ENCODE results near the gene GTF3C2. TPM values are rescaled to one million over a fixed set of nuclear protein-coding genes. Genes with fewer than 3 reads are reported as not detected.
A peak's percentile ranks its signal among the peaks of the same experiment; 100 is the strongest.

Gene GTF3C2
- total and polyA plus RNA-seq, 2 of the 13 experiments (the other 11 are each of a cell fraction or from before 2014, with no cell fraction given), result 77.5 to 130 TPM

DNA sequence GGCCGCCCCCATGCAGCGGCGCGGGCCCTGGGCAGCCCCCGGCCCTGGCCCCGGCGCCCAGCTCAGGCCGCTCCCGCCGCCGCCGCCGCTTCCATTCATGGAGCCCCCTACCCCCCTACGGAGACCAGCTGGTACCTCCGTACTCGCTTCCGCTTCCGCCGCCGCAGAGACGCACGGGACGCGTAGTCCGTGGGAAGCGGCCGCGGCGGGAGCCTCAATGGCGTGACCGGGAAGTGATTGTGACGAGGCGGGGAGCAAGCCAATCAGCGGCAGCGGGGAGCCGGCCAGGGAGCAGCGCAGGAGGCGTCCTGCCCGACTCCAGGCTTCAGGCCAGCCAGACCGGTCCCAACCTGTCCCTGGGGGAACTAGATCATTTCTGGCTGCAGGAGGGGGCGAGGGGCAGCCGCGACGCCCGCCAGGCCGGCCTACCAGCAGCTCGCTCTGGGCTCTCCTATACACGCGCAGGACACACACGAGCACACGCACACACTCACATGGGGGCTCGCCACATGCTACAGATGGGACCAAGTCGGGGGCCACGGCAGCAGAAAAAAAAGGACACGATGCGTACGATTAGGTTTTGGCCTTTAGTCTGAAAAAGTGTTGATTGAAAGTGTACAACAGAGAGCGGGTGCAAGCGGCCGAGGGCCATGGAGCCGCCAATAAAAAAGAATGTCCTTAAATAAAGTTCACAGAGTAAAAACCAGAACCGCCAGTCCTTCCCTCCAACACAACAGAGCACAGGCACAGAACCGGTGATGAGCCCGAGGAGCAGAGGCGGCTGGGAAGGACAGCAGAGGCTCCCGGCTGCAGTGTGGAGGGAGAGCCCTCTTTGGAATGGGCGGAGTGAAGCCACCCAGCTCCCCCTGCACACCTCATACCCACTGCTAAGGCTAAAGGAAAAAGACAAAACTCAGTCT is 24.3 kb upstream of the GTF3C2 start, which contains the start of gene ZNF513:
Gene ZNF513, minus strand, starts transcription at position 109 of the 920 bp plus-strand sequence. CDS start 208 bp downstream, outside the sequence.
- 82% methylated on average over 67 of the region's 67 CpGs for WGBS (ENCODE audit: low lambda C conversion rate)
- peak; percentile 56 for ATAC-seq
- intact Hi-C loops (cut with micrococcal nuclease; ENCODE audit: unreplicated experiment), result no loop called here
- TF ChIP-seq FOXO4 (CRISPR knock-in tag; conservative IDR thresholded peaks at IDR 0.05), result no peak
- no peak; the same call in 1 of the 2 replicates for TF ChIP-seq POGZ (CRISPR knock-in tag; IDR thresholded peaks at IDR 0.05)
- TF ChIP-seq SRSF9 (IDR thresholded peaks at IDR 0.05; ENCODE audit: borderline replicate concordance, insufficient read depth, low read depth, low read length, poor library complexity, severe bottlenecking), result no peak
- TF ChIP-seq ZMAT3 (CRISPR knock-in tag; conservative IDR thresholded peaks at IDR 0.05), result no peak
- no peak for TF ChIP-seq ZNF629 (CRISPR knock-in tag; conservative IDR thresholded peaks at IDR 0.05)
- TF ChIP-seq MATR3 (CRISPR knock-in tag; IDR thresholded peaks at IDR 0.05), result no peak
- TF ChIP-seq, protein P1, sequence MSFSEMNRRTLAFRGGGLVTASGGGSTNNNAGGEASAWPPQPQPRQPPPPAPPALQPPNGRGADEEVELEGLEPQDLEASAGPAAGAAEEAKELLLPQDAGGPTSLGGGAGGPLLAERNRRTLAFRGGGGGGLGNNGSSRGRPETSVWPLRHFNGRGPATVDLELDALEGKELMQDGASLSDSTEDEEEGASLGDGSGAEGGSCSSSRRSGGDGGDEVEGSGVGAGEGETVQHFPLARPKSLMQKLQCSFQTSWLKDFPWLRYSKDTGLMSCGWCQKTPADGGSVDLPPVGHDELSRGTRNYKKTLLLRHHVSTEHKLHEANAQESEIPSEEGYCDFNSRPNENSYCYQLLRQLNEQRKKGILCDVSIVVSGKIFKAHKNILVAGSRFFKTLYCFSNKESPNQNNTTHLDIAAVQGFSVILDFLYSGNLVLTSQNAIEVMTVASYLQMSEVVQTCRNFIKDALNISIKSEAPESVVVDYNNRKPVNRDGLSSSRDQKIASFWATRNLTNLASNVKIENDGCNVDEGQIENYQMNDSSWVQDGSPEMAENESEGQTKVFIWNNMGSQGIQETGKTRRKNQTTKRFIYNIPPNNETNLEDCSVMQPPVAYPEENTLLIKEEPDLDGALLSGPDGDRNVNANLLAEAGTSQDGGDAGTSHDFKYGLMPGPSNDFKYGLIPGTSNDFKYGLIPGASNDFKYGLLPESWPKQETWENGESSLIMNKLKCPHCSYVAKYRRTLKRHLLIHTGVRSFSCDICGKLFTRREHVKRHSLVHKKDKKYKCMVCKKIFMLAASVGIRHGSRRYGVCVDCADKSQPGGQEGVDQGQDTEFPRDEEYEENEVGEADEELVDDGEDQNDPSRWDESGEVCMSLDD (CRISPR knock-in tag; IDR thresholded peaks at IDR 0.05; ENCODE audit: borderline replicate concordance), result no peak
- no peak for TF ChIP-seq TAF1 (CRISPR knock-in tag; IDR thresholded peaks at IDR 0.05)
- peak; percentile 19 for TF ChIP-seq FOSL2 (CRISPR knock-in tag; IDR thresholded peaks at IDR 0.05)
- TF ChIP-seq GTF3A (CRISPR knock-in tag; conservative IDR thresholded peaks at IDR 0.05), result no peak
- TF ChIP-seq CC2D1A (CRISPR knock-in tag; IDR thresholded peaks at IDR 0.05), result no peak
- TF ChIP-seq ZBTB43 (CRISPR knock-in tag; conservative IDR thresholded peaks at IDR 0.05), result no peak
- no peak for TF ChIP-seq RNF2 (conservative IDR thresholded peaks at IDR 0.05; ENCODE audit: low read depth)
- no peak for TF ChIP-seq SRSF4 (IDR thresholded peaks at IDR 0.05; ENCODE audit: low read depth, low read length, poor library complexity, severe bottlenecking)
- peak; percentile 9 for TF ChIP-seq SKI (IDR thresholded peaks at IDR 0.05; ENCODE audit: partially characterized antibody)
- TF ChIP-seq THYN1 (CRISPR knock-in tag; IDR thresholded peaks at IDR 0.05; ENCODE audit: borderline replicate concordance, low read depth), result no peak
- no peak for TF ChIP-seq ZNF251 (CRISPR knock-in tag; IDR thresholded peaks at IDR 0.05)
- TF ChIP-seq ZSCAN20 (CRISPR knock-in tag; IDR thresholded peaks at IDR 0.05; ENCODE audit: borderline replicate concordance), result no peak

More for the DNA sequence above, 24.3 kb upstream of the GTF3C2 start, which contains the start of gene ZNF513:
- no TSS peak for BruUV-seq (replicated peaks)
- DNase-seq (ENCODE audit: low spot score) (peak; percentile 63), FAIRE-seq (no peak)
- Histone ChIP-seq H3K27ac (ENCODE audit: extremely low read length, insufficient read depth, low read length) (peak within 1 kb of the TSS; percentile 85), H3K4me3 (replicated peaks in 1 of 3; ENCODE audit: insufficient read depth in 1 of 3, low read depth in 2 of 3, low read length in 3 of 3) (peak within 1 kb of the TSS; percentile 50 to 75 (median 63)), H3K4me1 (ENCODE audit: insufficient read depth, low read length) (peaks cover 26% of the 10 kb centered on the region), H3K36me3 (replicated peaks in 1 of 2; ENCODE audit: control insufficient read depth in 1 of 2, insufficient read depth in 2 of 2, low read length in 2 of 2) (peaks cover 46 to 71% of the 10 kb centered on the region in 2 experiments), H3K9me3 (ENCODE audit: low read length) (no peaks in the 10 kb centered on the region), H4K20me1 (ENCODE audit: insufficient read depth, low read length) (peaks cover 3% of the 10 kb centered on the region; the same call in 1 of the 2 replicates), H3K4me2 (ENCODE audit: low read depth, low read length) (peak within 1 kb of the TSS; percentile 90), H3K27me3 (ENCODE audit: control insufficient read depth in 1 of 2, insufficient read depth in 2 of 2, low read length in 2 of 2) (no peaks in the 10 kb centered on the region), H3K79me2 (ENCODE audit: insufficient read depth, low read length) (peaks cover 3% of the 10 kb centered on the region), H3K9ac (ENCODE audit: insufficient read depth, low read depth, low read length) (peak within 1 kb of the TSS; percentile 75), H2AFZ (ENCODE audit: low read length) (no peak within 1 kb of the TSS)
- ChIA-PET CTCF (ENCODE audit: low intra/inter-chr PET ratio, low total read pairs) (no interaction called here), POLR2A (interaction anchor here (1.1 to 5.1 kb wide), 5 partner anchors 10 to 59 kb away, joined by 6 to 38 read pairs (median 22); partner anchors contain the start of genes EIF2B4, GTF3C2, MPV17 and NRBP1)
- in situ Hi-C loops (cut with HindIII; ENCODE audit: extremely low pct_ligation_motif_present, low pct_unique_long_range_greater_than_20kb), result no loop called here
